Lower leg skin (tissue), 4 donors: ENCODE data around the gene COL19A1. TPM values are rescaled to one million over a fixed set of nuclear protein-coding genes. Genes with fewer than 3 reads are reported as not detected.

Experiments
- DNase-seq, 2 donors: peaks; one replicate each; pipeline ENCODE4 v3.0.0-alpha.2; 2019; ENCODE audit warnings: low spot score in 2 of 2
- H3K4me3 ChIP-seq: fragments of 200-600 bp; sonication (generic); 2 replicates; pipeline ENCODE4 v1.5.1; 2017; ENCODE audit warnings: mild to moderate bottlenecking, low read depth; ENCODE audit not compliant: poor library complexity, severe bottlenecking
- CTCF ChIP-seq, 3 donors: fragments of 450-650 bp; IDR thresholded peaks; one replicate each; pipeline ENCODE4 v1.5.1; 2016; ENCODE audit warnings: antibody characterized with exemption in 3 of 3, mild to moderate bottlenecking in 3 of 3, moderate library complexity in 2 of 3
- POLR2A ChIP-seq, 2 donors: fragments of 450-650 bp; IDR thresholded peaks; one replicate each; pipeline ENCODE4 v1.6.1; 2016 to 2017; ENCODE audit warnings: antibody characterized with exemption in 2 of 2, mild to moderate bottlenecking in 1 of 2, moderate library complexity in 1 of 2
- WGBS, 2 donors: methylation state at CpG; one replicate each; pipeline ENCODE4 v1.1.5; 2018; 5-methylcytosine and 5-hydroxymethylcytosine counted together
- intact Hi-C: fragments of 100-400 bp; cut with DNase I; formaldehyde crosslinking; loops from one replicate; pipeline ENCODE4 v1.15.0; 2023; ENCODE audit warnings: low total_unique reads
- total RNA-seq, 4 donors: library from RNA; depleted of rRNA; stranded (reverse); fragments of >200 nt; gene quantifications; one replicate each; pipeline ENCODE4 v1.1.0, GENCODE V29; 2016

Gene COL19A1
- total RNA-seq, 4 donors from 2014 or later, result 0.12 to 0.19 TPM; not detected in 2

GRCh38 chr6:69852706-69853105 is 13.7 kb upstream of the COL19A1 start:
- no peak for DNase-seq
- 0 to 40% methylated on average over 1 of the region's 1 CpG for WGBS, 2 donors
- intact Hi-C loops, result no loop called here
- TF ChIP-seq POLR2A (IDR thresholded peaks at IDR 0.05) (no peak), CTCF (IDR thresholded peaks at IDR 0.05) (no peak)
- no peak overlapping the region for H3K4me3 ChIP-seq

GRCh38 chr6:69861986-69862385 is 4.4 kb upstream of the COL19A1 start:
- 57 to 63% methylated on average over 3 of the region's 3 CpGs for WGBS, 2 donors
- TF ChIP-seq POLR2A (IDR thresholded peaks at IDR 0.05), result no peak
- no peak for TF ChIP-seq CTCF (IDR thresholded peaks at IDR 0.05)
- no peak overlapping the region for H3K4me3 ChIP-seq
- intact Hi-C loops, result no loop called here
- no peak for DNase-seq

- WGBS, 2 donors, result 92 to 93% methylated on average over 2 of the region's 2 CpGs
- TF ChIP-seq CTCF (IDR thresholded peaks at IDR 0.05), result no peak
- TF ChIP-seq POLR2A (IDR thresholded peaks at IDR 0.05), result no peak
- no peak for DNase-seq
- no peak overlapping the region for H3K4me3 ChIP-seq
- intact Hi-C loops, result no loop called here
Measured at GRCh38 chr6:69863766-69864165, 2.6 kb upstream of the COL19A1 start.

- no peak for TF ChIP-seq POLR2A (IDR thresholded peaks at IDR 0.05)
- intact Hi-C loops, result no loop called here
- DNase-seq, result no peak
- H3K4me3 ChIP-seq, result no peak overlapping the region
- WGBS, 2 donors, result 41 to 57% methylated on average over 2 of the region's 2 CpGs
Measured at GRCh38 chr6:69865126-69865525, 1.2 kb upstream of the COL19A1 start.

GRCh38 chr6:69866770-69867638 is 648 bp downstream of the COL19A1 start:
- DNase-seq, result peak; percentile 15 to 87
- TF ChIP-seq POLR2A (IDR thresholded peaks at IDR 0.05) (no peak), CTCF (IDR thresholded peaks at IDR 0.05) (no peak)
- peak overlapping the region; percentile 40 for H3K4me3 ChIP-seq
- WGBS, 2 donors, result 1 to 2% methylated on average over 41 to 48 of the region's 80 CpGs
- intact Hi-C loops, result no loop called here

GRCh38 chr6:69867639-69867976 is 1.3 kb downstream of the COL19A1 start:
- intact Hi-C loops, result no loop called here
- WGBS, 2 donors, result 9 to 10% methylated on average over 10 to 11 of the region's 11 CpGs
- TF ChIP-seq POLR2A (IDR thresholded peaks at IDR 0.05), result no peak
- TF ChIP-seq CTCF (IDR thresholded peaks at IDR 0.05), result no peak
- H3K4me3 ChIP-seq, result peak overlapping the region; percentile 40
- no peak for DNase-seq
